Liver (tissue), 9 donors: ENCODE data around the gene LMNB1. TPM values are rescaled to one million over a fixed set of nuclear protein-coding genes. Genes with fewer than 3 reads are reported as not detected.
A peak's percentile ranks its signal among the peaks of the same experiment; 100 is the strongest.

ENCODE experiments used
- DNase-seq: peaks from one replicate; pipeline ENCODE4 v3.0.0-alpha.2; 2017; ENCODE audit warnings: low spot score
- H3K27ac ChIP-seq, 2 donors: one replicate each; pipeline ENCODE4 v1.7.0; 2013; ENCODE audit warnings: inconsistent platforms in 2 of 2, low read length in 2 of 2, control low read depth in 1 of 2, low read depth in 1 of 2, mild to moderate bottlenecking in 1 of 2
- H3K27me3 ChIP-seq, 4 donors: one replicate each; pipeline versions ENCODE4 v1.6.1 to v1.7.0; 2013; ENCODE audit warnings: low read length in 3 of 4, inconsistent platforms in 1 of 4, mild to moderate bottlenecking in 1 of 4, moderate library complexity in 1 of 4; ENCODE audit not compliant: control insufficient read depth in 4 of 4, insufficient read depth in 4 of 4
- H3K36me3 ChIP-seq, 4 donors: one replicate each; pipeline versions ENCODE4 v1.6.1 to v1.7.0; 2013; ENCODE audit warnings: low read length in 3 of 4, mild to moderate bottlenecking in 3 of 4, low read depth in 1 of 4, moderate library complexity in 1 of 4; ENCODE audit not compliant: control insufficient read depth in 4 of 4, insufficient read depth in 3 of 4
- H3K4me1 ChIP-seq, 4 donors: one replicate each; pipeline versions ENCODE4 v1.6.1 to v1.7.0; 2013; ENCODE audit warnings: low read length in 3 of 4, mild to moderate bottlenecking in 3 of 4, moderate library complexity in 1 of 4; ENCODE audit not compliant: control insufficient read depth in 4 of 4, insufficient read depth in 4 of 4
- H3K4me3 ChIP-seq, 3 donors: one replicate each; pipeline versions ENCODE4 v1.6.1 to v1.7.0; 2013; ENCODE audit warnings: low read length in 3 of 3, control low read depth in 1 of 3, low read depth in 1 of 3, mild to moderate bottlenecking in 1 of 3
- H3K9ac ChIP-seq, 2 donors: one replicate each; pipeline ENCODE4 v1.7.0; 2013; ENCODE audit warnings: low read length in 2 of 2, mild to moderate bottlenecking in 2 of 2, moderate library complexity in 2 of 2, control low read depth in 1 of 2, low read depth in 1 of 2
- H3K9me3 ChIP-seq, 4 donors: one replicate each; pipeline versions ENCODE4 v1.6.1 to v1.7.0; 2013; ENCODE audit warnings: low read length in 3 of 4; ENCODE audit not compliant: control insufficient read depth in 4 of 4
- ATF3 ChIP-seq: IDR thresholded peaks from 2 replicates; pipeline ENCODE4 v1.6.1; 2016; ENCODE audit warnings: antibody characterized with exemption
- CTCF ChIP-seq: fragments of 150-350 bp; IDR thresholded peaks from 2 replicates; pipeline ENCODE4 v1.5.1; 2017; ENCODE audit warnings: improper control_type of control experiment, low read depth, low read length; ENCODE audit not compliant: missing input control
- FOXA1 ChIP-seq: IDR thresholded peaks from 2 replicates; pipeline ENCODE4 v1.6.1; 2016; ENCODE audit warnings: antibody characterized with exemption
- JUND ChIP-seq, 2 donors: IDR thresholded peaks; 2 replicates each; pipeline ENCODE4 v1.6.1; 2016; ENCODE audit warnings: antibody characterized with exemption in 2 of 2
- MAX ChIP-seq: IDR thresholded peaks from 2 replicates; pipeline ENCODE4 v1.6.1; 2016; ENCODE audit warnings: antibody characterized with exemption
- NR2F2 ChIP-seq: IDR thresholded peaks from 2 replicates; pipeline ENCODE4 v1.6.1; 2016; ENCODE audit warnings: antibody characterized with exemption
- RAD21 ChIP-seq, 2 donors: IDR thresholded peaks; 2 replicates each; pipeline ENCODE4 v1.6.1; 2016; ENCODE audit warnings: antibody characterized with exemption in 2 of 2, mild to moderate bottlenecking in 2 of 2
- ZBTB33 ChIP-seq: IDR thresholded peaks from 2 replicates; pipeline ENCODE4 v1.6.1; 2016; ENCODE audit warnings: antibody characterized with exemption
- WGBS: extraction: QIAGEN DNeasy Blood & Tissue Kit; methylation state at CpG from one replicate; pipeline ENCODE4 v1.1.7; 2013; 5-methylcytosine and 5-hydroxymethylcytosine counted together
- polyA plus RNA-seq, 2 donors: library from polyadenylated mRNA; stranded (reverse) in 1 of 2; unstranded in 1 of 2; fragments of 200-250 nt in 1 of 2; fragments of >200 nt in 1 of 2; fragmentation: Nextera tagmentation in 1 of 2; extraction: Ambion mirVana in 1 of 2; gene quantifications; one replicate each; pipeline versions ENCODE4 v1.2.1 to v1.2.3, GENCODE V29; 2013 to 2015
- total RNA-seq, 2 donors: library from RNA; depleted of rRNA; stranded (reverse); fragments of >200 nt; gene quantifications; one replicate each; pipeline ENCODE4 v1.2.3, GENCODE V29; 2014
- donor health status: healthy.
- donor health status: healthy.
- donor health status: healthy.
- donor health status: healthy.
- donor health status: healthy.

LMNB1 gene
- total and polyA plus RNA-seq, 4 donors, result 0.57 to 45.7 (median 5.6) TPM

GRCh38 chr5:126801992-126802294, 25.0 kb downstream of the LMNB1 start:
- Histone ChIP-seq H3K4me3 (no peak overlapping the region), H3K9ac (no peak overlapping the region), H3K27ac (no peak overlapping the region), H3K27me3 (no peaks in the 10 kb centered on the region), H3K36me3 (no peaks in the 10 kb centered on the region), H3K9me3 (no peaks in the 10 kb centered on the region), H3K4me1 (no peaks in the 10 kb centered on the region)
- 48% methylated on average over 1 of the region's 1 CpG for WGBS
- DNase-seq, result no peak
- no peak for TF ChIP-seq JUND (IDR thresholded peaks at IDR 0.05)
- peak; percentile 40 to 47 for TF ChIP-seq RAD21 (IDR thresholded peaks at IDR 0.05)

- no peaks in the 10 kb centered on the region for H3K27me3 ChIP-seq
- no peaks in the 10 kb centered on the region for H3K9me3 ChIP-seq
- no peak for TF ChIP-seq ATF3
- TF ChIP-seq JUND (IDR thresholded peaks at IDR 0.05), result no peak
- TF ChIP-seq ZBTB33, result no peak
- no peak for TF ChIP-seq CTCF
- TF ChIP-seq MAX, result no peak
- TF ChIP-seq FOXA1, result no peak
- no peak for TF ChIP-seq NR2F2
- WGBS, result 75% methylated on average over 2 of the region's 2 CpGs
- no peak overlapping the region for H3K4me3 ChIP-seq
- DNase-seq, result no peak
- peaks cover 0 to under 1% (median 0%) of the 10 kb centered on the region in 4 donors for H3K36me3 ChIP-seq
- H3K27ac ChIP-seq, result no peak overlapping the region
- H3K4me1 ChIP-seq, result no peaks in the 10 kb centered on the region
- H3K9ac ChIP-seq, result no peak overlapping the region
These were observed 28.1 kb downstream of the LMNB1 start for GRCh38 chr5:126805063-126805462.

GRCh38 chr5:126808521-126808988, 31.6 kb downstream of the LMNB1 start:
- no peak overlapping the region for H3K27ac ChIP-seq
- peak; percentile 45 for TF ChIP-seq CTCF
- TF ChIP-seq RAD21 (IDR thresholded peaks at IDR 0.05), result peak; percentile 69 to 77
- no peak for TF ChIP-seq NR2F2
- H3K36me3 ChIP-seq, result peaks cover 0 to 13% (median 0%) of the 10 kb centered on the region in 4 donors
- no peak overlapping the region for H3K4me3 ChIP-seq
- H3K9ac ChIP-seq, result no peak overlapping the region
- no peak for DNase-seq
- 60% methylated on average over 5 of the region's 5 CpGs for WGBS
- no peaks in the 10 kb centered on the region for H3K9me3 ChIP-seq
- no peaks in the 10 kb centered on the region for H3K27me3 ChIP-seq
- H3K4me1 ChIP-seq, result no peaks in the 10 kb centered on the region
